Femur (tissue), 1 donor: ENCODE measurements around the gene SSH2.
A peak's percentile ranks its signal among the peaks of the same experiment; 100 is the strongest.

ENCODE experiments used
- DNase-seq: peaks from one replicate; pipeline ENCODE4 v3.0.0-alpha.2; 2017

The SSH2 gene

DNA sequence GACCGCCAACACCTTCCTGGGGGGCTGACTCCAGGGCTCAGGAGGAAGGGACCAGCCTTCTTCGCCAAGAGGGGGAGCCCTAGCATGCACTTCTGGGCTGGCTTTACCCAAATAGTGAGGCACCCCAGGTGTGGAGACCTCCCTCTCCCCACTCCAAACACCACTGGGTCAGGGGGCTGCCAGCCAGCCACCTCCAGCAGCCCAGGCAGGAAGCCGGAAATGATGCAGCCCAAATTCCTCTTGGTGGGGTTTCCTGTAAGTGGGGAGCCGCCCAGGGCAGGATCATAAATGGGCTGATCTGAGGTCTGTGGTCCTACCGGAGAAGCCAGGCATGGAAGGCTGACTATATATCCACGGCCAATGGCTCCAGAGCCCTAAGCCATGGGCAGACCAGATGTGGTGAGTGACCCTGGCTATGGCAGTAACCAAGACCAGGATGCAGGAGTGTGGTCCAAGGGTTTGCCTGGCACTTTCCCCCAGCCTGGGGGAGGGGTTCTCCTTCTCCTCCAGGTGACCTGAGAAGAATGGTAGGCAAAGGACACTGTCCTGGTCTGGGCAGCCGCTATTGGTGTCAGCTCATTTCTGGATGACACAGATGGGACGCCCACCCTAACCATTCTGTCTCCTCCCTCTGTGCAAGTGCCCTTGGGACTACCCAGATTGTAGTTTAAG is 344.8 kb downstream of the SSH2 start:
- DNase-seq: peak; percentile 55

DNA sequence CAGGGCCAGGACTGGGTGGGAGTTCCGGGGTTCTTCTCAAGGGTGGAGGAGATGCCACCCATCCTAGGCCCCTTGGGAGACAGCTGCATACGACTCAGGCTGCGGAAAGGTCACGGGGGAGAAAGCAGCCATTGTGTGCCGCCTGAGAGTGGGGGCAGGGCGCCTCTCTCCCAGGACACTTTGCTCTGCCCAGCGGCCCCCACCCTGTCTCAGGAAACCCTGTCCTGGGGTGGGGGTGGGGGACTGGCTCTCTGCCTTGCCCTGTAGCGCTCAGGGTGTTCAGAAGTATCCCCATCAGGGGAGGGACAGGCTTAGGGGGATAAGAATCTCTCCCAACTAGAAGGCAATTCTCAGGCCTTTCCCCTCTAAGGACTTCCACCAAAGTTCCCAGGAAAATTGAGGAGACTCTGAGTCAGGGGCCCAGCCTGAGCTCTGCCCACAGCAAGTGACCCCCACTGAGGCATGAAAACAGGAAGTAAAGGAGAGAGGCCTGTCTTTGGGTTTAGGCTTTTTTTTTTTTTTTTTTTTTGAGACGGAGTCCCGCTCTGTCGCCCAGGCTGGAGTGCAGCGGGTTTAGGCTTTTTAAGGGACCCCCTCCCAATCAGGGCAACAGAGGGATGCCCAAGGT is 345.5 kb downstream of the SSH2 start:
- DNase-seq: peak; percentile 25

- peak; percentile 22 for DNase-seq
These were observed 346.4 kb downstream of the SSH2 start for GRCh38 chr17:29583324-29584248.

DNA sequence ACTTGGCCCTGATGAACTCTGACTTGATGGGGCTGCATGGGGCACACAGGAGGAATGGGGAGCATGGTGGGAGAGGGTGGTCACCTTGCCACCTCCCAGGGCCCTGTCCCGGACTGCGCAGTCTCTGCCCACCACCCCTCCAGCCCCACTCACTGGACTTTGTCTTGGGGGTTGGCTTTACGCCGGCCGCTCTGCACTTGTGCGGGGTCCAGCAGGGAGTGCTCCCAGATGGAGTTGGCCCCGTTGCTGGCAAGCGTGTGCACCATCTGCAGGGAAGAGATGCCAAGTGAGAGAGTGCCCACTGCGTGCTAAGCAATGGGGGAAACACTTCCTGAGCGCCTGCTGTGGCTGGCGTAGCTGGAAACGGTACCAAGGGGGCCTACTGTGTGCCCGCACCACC is 347.3 kb downstream of the SSH2 start:
- DNase-seq: peak; percentile 36

DNA sequence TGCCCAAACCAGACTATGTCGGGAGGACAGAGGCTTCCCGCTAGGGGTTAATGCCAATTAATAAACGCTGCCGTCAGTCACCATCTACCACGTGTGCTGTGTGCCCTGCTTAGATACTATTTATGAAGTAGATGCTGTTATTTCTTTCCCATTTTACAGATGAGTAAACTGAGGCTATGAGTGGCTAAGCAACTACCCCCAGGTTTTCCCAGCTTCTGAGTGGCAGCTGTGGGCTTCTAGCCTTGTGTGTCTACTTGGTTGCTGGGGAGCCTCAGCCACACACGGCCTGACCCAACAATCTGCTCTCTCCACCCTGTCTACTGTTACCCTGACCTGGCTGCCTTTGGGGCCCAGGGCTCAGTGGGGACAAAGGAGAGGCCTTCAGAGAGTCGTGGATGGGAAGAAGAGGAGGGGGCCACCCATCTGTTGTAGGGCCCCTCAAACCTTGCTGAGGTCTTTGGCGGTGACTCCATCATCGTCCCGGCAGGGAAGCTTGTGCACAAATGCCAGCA is 347.7 kb downstream of the SSH2 start:
- DNase-seq: no peak

DNA sequence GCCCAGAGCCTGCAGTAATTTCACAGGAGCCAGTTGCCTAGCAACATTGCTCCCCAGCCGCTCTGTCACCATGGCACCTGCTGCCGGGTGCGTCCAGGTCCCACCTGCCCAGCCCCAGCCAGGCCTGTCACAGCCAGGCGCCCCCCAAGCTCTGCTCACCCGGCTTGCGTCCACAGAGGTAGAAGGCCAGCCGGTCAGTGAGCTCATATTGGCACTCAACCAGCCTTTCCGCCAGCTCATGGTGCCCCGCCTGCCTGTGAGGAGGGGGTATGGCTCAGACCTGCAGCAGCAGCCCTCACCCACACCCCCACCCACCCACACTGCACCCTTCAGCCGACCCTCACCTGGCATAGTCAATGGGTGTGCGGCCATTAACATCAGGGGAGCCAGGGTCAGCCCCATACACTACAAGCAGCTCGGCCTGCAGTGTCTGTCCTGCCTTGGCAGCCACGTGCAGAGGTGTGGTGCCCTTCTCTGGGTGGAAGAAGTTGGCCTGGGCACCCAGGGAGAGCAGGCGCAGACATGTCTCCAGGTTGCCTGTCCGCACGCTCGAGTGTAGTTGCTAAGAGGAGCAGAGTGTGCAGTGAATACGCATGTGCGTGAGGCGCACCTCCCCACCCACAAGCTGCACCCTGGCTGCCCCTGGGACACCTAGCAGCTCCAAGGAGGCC is 348.3 kb downstream of the SSH2 start:
- DNase-seq: peak; percentile 26

GRCh38 chr17:29579866-29580771 is 349.9 kb downstream of the SSH2 start:
- DNase-seq: peak; percentile 87

GRCh38 chr17:29578626-29579485 is 351.2 kb downstream of the SSH2 start:
- DNase-seq: no peak

DNA sequence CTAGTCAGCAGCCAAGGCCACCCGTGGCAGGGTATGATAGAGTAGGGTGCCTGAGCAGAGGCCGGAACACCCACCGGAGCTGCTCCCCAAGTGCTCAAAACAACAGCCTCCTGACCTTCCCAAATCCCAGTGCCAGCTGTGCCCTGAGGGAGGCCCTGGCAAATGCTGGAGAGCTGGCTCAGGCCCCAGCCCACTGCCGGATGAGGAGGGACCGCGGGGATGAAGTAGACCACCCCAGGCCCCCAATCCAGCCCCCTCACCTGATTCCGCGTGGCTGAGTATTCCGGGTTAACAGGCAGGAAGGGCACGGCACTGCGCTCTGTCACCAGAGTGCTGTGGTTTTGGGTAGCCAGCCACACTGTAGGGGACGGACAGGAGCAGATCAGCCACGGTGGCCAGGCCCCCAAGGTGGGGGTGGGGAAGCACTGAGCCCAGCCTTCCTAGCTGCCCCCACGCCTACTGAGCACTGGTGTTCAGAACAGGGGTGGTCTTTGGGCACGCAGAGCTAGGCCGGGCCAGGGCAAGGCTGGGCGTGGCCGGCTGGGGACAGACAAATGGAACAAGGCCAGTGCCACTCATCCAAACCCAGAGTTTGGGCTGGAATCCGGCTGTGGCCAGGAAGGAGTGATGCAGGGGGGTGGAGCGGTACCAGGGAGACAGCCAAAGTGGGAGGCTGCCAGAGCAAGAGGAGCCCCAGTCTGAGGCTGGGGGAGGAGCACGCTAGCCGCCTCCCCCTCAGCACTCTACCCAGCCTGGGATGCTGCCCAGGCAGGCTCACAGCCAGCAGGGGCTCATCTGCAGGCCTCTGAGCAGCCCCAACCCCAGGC is 352.4 kb downstream of the SSH2 start:
- peak; percentile 88 for DNase-seq

DNA sequence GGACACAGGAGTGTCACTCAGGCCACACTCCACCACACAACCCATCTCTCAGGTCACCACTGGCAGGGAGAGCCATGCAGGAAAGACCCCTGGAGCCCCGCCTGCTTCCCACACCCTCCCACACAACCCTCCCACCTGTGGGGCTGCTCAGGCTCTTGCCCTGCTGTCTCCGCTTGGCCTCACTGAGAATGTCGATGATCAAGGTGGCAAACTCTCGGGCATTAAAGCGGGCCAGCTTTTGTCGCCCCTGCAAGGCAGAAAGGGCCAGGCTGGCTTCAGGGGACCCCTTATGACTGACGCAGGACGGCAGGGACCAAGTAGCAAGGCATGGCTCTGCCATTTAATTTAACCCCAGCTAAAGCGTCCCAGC is 353.0 kb downstream of the SSH2 start:
- DNase-seq: no peak

- no peak for DNase-seq
These were observed 353.6 kb downstream of the SSH2 start for GRCh38 chr17:29576214-29577000.
